Gastroesophageal sphincter (tissue), 3 donors: ENCODE data around the gene KATNAL1.

Experiments used
- POLR2A ChIP-seq, 2 donors: fragments of 450-650 bp; IDR thresholded peaks; one replicate each; pipeline ENCODE4 v1.6.1; 2017; ENCODE audit warnings: antibody characterized with exemption in 2 of 2, mild to moderate bottlenecking in 2 of 2, moderate library complexity in 1 of 2
- TF ChIP-seq, protein P1 (sequence below), 4 experiments: fragments of 200-600 bp in 2 of 4; fragments of 450-650 bp in 2 of 4; sonication (generic) in 1 of 4; IDR thresholded peaks; one replicate each; pipeline ENCODE4 v1.5.1; 2017 to 2019; ENCODE audit warnings: antibody characterized with exemption in 4 of 4, mild to moderate bottlenecking in 2 of 4, moderate library complexity in 2 of 4

DNA sequence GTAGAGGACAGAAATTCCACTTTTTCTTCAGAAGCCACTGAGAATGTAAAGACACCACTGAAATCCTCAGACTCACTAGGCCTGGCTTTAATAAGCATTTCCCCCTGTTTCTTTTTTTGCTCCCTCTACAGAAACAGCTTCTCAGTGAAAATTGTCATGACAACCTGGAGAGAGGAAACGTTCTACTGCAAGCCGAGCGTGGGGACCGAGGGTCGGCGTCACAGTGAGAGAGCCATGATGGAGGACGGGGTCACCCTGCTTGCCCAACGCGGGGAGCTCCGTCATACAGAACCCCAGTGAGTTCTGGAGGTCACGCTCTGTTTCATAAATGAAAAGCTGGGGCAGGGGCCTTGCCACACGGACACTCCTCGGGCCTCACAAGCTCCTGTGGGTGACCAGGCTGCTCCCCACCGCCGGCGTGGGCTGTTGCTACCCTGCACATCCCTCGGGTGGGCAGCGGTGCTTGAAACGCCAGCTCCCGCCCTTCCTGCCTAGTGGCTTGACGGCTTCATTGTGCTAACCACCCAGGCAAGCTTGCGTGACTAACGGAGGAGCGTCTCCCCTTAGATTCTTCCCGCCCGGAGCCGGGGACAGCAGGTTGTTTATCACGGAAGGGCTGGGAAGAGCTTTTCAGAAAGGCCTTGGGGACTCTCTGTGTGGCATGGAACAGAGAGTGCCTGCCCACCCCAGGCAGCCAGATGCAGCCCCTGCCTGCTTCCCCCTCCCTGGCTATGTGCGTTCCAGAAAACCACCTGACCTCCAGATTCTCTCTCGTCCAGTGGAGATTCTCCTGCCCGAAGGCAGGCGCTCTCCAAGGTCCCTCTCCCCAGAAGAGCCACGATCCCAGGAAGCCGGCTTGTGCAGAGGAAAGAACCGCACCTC lies 153.6 kb downstream of the KATNAL1 start:
- TF ChIP-seq, protein P1, sequence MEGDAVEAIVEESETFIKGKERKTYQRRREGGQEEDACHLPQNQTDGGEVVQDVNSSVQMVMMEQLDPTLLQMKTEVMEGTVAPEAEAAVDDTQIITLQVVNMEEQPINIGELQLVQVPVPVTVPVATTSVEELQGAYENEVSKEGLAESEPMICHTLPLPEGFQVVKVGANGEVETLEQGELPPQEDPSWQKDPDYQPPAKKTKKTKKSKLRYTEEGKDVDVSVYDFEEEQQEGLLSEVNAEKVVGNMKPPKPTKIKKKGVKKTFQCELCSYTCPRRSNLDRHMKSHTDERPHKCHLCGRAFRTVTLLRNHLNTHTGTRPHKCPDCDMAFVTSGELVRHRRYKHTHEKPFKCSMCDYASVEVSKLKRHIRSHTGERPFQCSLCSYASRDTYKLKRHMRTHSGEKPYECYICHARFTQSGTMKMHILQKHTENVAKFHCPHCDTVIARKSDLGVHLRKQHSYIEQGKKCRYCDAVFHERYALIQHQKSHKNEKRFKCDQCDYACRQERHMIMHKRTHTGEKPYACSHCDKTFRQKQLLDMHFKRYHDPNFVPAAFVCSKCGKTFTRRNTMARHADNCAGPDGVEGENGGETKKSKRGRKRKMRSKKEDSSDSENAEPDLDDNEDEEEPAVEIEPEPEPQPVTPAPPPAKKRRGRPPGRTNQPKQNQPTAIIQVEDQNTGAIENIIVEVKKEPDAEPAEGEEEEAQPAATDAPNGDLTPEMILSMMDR (IDR thresholded peaks at IDR 0.05) = no peak
- TF ChIP-seq POLR2A (IDR thresholded peaks at IDR 0.05) = no peak
